ENCODE data around the gene ANXA2.
"Not testable (repeated sequence)": the region's sequence is repeated elsewhere in the genome, so short reads cannot be mapped to it uniquely, and the experiment has no call there.

- not testable (repeated sequence) for TF ChIP-seq CTCF, POLR2A (IDR thresholded peaks at IDR 0.05)
Measured at GRCh38 chr15:60412807-60413206, 15.0 kb upstream of the ANXA2 start.

All from ovary (tissue), 3 donors.